GM15510 (cell line): ENCODE measurements around the gene HSPE1.

Source experiments
- POLR2A ChIP-seq: IDR thresholded peaks from 3 replicates; pipeline ENCODE4 v1.6.1; 2011; ENCODE audit warnings: borderline replicate concordance; ENCODE audit not compliant: insufficient read length; ENCODE audit errors: extremely low read depth

Gene HSPE1

GRCh38 chr2:197499594-197500502 is at the start of gene HSPE1, which contains the start of gene HSPD1:
TSS of gene HSPE1 (plus strand) at chr2:197500379. CDS start at chr2:197500437, 58 bp downstream.
TSS of gene HSPD1 (minus strand) at chr2:197499840. CDS start at chr2:197498848, 992 bp downstream.
- TF ChIP-seq POLR2A = peak; percentile 98

- no peak for TF ChIP-seq POLR2A
These were observed 49.7 kb upstream of the HSPE1 start for GRCh38 chr2:197450465-197450864.

DNA sequence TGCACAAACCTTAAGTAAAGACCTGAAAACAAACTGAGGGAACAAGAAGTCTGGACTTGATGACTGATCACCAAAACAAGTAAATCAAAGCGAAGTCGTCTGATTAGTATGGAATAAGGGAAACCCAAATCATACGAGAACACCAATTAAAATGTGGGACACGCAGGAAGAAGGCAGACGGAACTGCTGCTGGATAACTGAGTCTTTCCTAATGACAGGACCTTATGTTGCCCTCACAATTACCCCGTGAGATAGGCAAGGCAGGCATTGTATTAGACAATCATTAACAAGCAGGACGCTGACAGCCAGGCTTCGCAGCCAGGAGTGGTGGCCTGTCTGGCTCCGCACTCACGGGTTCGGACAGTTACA is 47.4 kb upstream of the HSPE1 start:
- TF ChIP-seq POLR2A = peak; percentile 62

GRCh38 chr2:197453123-197453913 is 46.9 kb upstream of the HSPE1 start, which contains the start of gene COQ10B:
TSS of gene COQ10B (plus strand) at chr2:197453552. CDS start at chr2:197453561, 9 bp downstream.
- peak; percentile 64 for TF ChIP-seq POLR2A

- TF ChIP-seq POLR2A = no peak
These were observed 46.2 kb upstream of the HSPE1 start for GRCh38 chr2:197453914-197454398.

- TF ChIP-seq POLR2A = no peak
These were observed 45.3 kb upstream of the HSPE1 start for GRCh38 chr2:197454923-197455322.

DNA sequence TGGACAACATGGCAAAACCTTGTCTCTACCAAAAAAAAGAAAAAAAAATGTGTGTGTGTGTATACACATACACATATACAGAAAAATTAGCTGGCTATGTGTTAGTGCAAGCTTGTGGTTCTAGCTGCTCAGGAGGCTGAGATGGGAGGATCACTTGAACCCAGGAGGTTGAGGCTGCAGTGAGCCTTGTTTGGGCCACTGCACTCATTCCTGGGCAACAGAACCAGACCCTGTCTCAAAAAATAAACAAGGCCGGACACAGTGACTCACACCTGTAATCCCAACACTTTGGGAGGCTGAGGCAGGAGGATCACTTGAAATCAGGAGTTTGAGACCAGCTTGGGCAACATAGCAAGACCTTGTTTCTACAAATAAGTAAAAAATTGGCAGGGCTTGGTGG is 44.8 kb upstream of the HSPE1 start:
- TF ChIP-seq POLR2A = no peak

DNA sequence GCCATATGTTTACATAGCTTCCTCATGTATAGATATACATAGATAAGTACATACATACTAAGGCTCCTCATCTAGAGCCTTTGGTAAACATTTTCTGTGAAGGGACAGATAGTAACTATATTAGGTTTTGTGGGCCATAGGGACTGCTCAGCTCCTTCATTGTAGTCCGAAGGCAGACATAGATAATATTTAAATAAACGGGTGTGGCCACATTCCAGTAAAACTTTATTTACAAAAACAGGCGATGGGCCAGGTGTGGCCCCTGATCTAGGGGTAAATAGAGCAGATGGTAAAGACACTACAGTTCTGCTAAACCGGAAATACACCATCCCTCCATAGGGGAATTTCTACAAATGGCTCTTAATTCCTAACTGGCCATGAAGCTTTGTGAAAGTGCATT is 39.5 kb upstream of the HSPE1 start:
- TF ChIP-seq POLR2A = no peak

DNA sequence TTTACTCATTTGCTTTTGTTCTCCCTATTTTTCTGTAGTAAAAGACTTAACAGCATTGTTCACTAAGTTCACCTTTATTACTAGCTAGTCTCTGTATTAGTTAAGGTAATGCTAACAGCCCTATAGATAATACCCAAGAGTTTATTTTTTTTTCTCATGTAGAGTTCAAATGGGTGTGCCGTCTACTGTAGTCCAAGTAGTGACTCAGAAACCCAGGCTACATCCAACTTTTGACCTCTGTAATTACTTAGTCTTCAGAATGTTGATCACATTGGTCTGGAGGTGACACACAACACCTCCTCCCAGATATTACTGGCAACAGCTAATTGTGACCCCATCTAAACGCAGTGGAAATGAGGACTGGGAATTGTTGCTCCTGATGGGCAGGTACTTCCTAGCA is 39.1 kb upstream of the HSPE1 start:
- no peak for TF ChIP-seq POLR2A

DNA sequence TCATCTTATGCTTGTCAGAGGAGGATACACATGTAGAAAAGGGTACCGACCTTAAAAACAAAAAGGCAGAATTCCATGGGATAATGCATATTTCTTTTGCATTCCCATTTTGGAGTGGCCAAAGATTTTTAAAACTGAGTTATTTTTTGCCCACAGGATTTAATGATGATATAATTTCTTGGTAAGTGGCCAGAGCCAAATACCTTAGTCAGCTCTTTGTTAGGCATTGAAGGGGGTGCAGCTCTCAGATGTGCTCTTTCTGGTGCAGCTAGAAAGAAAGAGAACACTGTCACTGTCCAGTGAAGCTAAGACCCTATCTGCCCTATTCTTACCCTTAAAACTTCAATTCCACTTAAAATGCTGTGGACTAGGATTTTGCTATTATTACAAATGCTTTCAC is 36.0 kb upstream of the HSPE1 start:
- TF ChIP-seq POLR2A = no peak

DNA sequence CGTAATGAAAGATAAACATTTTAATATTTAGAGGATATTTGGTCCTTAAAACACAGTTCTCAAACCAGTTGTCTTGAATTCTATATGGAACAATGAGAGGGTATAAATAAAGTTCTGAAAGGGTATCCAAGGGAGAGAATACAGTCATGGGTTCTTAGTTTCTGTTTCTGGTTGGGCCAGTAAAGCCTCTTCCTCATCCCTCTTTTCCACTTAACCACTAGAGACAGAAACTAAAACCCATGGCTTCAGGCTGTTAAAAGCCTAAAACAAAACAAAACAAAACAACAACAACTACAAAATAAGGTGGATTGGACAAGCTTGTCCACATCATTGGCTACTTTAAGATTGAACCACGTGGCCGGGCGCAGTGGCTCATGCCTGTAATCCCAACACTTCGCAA is 28.0 kb upstream of the HSPE1 start:
- TF ChIP-seq POLR2A = no peak

DNA sequence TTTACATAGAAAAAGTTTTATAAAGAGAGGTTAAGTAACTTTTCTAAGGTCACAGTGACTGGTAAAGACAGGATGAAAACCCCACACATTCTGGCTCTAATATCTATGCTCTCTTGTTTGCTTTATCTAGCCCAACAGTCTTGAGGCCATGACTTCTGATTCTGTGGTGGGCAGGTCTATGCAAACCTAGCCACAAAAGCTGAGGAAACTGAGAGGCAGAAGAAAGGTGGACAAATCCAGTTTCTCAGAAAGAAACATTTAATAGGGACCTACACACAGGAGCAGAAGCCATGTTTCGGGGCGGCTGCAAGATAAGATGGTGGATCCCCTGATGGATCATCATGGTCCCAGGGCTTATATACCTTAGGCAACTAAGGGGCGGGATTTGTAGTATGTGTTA is 22.4 kb upstream of the HSPE1 start:
- no peak for TF ChIP-seq POLR2A

GRCh38 chr2:197480165-197481036 is 19.8 kb upstream of the HSPE1 start:
- TF ChIP-seq POLR2A = no peak

- TF ChIP-seq POLR2A = no peak
These were observed 14.0 kb upstream of the HSPE1 start for GRCh38 chr2:197486175-197486574.
